ENCODE results near the gene FAHD1. TPM values are rescaled to one million over a fixed set of nuclear protein-coding genes. Genes with fewer than 3 reads are reported as not detected.

Gene FAHD1
- total and polyA plus RNA-seq, 9 of the 15 experiments (the other 6 are each of a cell fraction or from before 2014, with no cell fraction given): 2.2 to 20.9 (median 10.7) TPM

DNA sequence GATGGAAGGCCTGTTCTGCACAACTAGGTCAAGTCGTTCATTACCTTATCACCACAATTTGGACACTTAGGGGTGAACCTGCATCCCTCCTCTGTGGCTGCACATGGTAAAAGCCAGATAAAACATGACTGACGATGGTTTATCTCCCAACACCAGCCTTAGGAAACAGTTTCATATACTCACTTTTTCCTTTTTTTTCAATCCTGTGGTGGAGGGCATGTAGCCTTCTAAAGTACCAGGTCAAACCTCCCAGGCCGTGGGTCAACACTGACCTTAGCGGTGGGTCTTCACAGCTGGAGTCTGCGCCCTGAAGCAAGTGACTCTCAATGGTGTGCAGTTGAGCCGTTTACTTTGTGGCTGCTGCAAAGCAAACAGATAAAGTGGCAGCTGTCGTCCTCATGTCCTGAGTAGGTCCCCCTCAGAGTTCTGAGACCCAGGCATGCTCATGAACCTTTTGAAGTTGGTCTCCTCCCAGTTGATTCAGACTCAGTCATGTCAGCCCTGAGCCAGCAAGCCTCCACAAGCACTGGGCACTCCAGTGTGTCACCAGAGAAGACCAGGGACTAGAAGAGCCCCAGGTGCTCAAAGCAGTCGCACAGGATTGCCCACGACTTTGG lies 5.9 kb downstream of the FAHD1 start (continued):
- TF ChIP-seq, protein P1, sequence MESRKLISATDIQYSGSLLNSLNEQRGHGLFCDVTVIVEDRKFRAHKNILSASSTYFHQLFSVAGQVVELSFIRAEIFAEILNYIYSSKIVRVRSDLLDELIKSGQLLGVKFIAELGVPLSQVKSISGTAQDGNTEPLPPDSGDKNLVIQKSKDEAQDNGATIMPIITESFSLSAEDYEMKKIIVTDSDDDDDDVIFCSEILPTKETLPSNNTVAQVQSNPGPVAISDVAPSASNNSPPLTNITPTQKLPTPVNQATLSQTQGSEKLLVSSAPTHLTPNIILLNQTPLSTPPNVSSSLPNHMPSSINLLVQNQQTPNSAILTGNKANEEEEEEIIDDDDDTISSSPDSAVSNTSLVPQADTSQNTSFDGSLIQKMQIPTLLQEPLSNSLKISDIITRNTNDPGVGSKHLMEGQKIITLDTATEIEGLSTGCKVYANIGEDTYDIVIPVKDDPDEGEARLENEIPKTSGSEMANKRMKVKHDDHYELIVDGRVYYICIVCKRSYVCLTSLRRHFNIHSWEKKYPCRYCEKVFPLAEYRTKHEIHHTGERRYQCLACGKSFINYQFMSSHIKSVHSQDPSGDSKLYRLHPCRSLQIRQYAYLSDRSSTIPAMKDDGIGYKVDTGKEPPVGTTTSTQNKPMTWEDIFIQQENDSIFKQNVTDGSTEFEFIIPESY (CRISPR knock-in tag; IDR thresholded peaks at IDR 0.05): no peak
- TF ChIP-seq NRF1 (conservative IDR thresholded peaks at IDR 0.05 in 1 of 2, IDR thresholded peaks at IDR 0.05 in 1 of 2) (peak; percentile 89 to 91), NFRKB (IDR thresholded peaks at IDR 0.05; ENCODE audit: low read depth) (no peak), ZFP30 (CRISPR knock-in tag; IDR thresholded peaks at IDR 0.05; ENCODE audit: borderline replicate concordance) (no peak), CREB3 (tag; conservative IDR thresholded peaks at IDR 0.05; ENCODE audit: low read depth) (peak; percentile 64; the same call in 1 of the 2 replicates), LEF1 (IDR thresholded peaks at IDR 0.05) (peak; percentile 91), FOXP1 (CRISPR knock-in tag; IDR thresholded peaks at IDR 0.05) (peak; percentile 37; the same call in 1 of the 2 replicates), ZNF586 (CRISPR knock-in tag; conservative IDR thresholded peaks at IDR 0.05) (no peak), FOXJ3 (CRISPR knock-in tag; IDR thresholded peaks at IDR 0.05) (no peak), GABPA (tag; conservative IDR thresholded peaks at IDR 0.05; ENCODE audit: low read depth) (no peak; the same call in 1 of the 2 replicates), SAFB (IDR thresholded peaks at IDR 0.05; ENCODE audit: borderline replicate concordance, low read depth, low read length) (no peak), CREBBP (IDR thresholded peaks at IDR 0.05; ENCODE audit: low read depth, low read length) (no peak), ELK3 (CRISPR knock-in tag; IDR thresholded peaks at IDR 0.05) (no peak), ATF2 (CRISPR knock-in tag; IDR thresholded peaks at IDR 0.05) (no peak), ZC3H11A (IDR thresholded peaks at IDR 0.05; ENCODE audit: low read depth, low read length) (no peak), POLR3A (IDR thresholded peaks at IDR 0.05; ENCODE audit: borderline replicate concordance, extremely low read depth, insufficient read depth, insufficient read length) (no peak), ZZZ3 (IDR thresholded peaks at IDR 0.05) (no peak), ZNF589 (CRISPR knock-in tag; IDR thresholded peaks at IDR 0.05; ENCODE audit: low read depth) (peak; percentile 74; the same call in 1 of the 2 replicates), ZNF24 (IDR thresholded peaks at IDR 0.05) (peak; percentile 43; the same call in 1 of the 2 replicates), SMARCB1 (IDR thresholded peaks at IDR 0.05; ENCODE audit: insufficient read length, low read depth) (no peak), BHLHE40 (IDR thresholded peaks at IDR 0.05; ENCODE audit: low read length) (peak; percentile 77; the same call in 1 of the 2 replicates)
- TF ChIP-seq, protein P2, sequence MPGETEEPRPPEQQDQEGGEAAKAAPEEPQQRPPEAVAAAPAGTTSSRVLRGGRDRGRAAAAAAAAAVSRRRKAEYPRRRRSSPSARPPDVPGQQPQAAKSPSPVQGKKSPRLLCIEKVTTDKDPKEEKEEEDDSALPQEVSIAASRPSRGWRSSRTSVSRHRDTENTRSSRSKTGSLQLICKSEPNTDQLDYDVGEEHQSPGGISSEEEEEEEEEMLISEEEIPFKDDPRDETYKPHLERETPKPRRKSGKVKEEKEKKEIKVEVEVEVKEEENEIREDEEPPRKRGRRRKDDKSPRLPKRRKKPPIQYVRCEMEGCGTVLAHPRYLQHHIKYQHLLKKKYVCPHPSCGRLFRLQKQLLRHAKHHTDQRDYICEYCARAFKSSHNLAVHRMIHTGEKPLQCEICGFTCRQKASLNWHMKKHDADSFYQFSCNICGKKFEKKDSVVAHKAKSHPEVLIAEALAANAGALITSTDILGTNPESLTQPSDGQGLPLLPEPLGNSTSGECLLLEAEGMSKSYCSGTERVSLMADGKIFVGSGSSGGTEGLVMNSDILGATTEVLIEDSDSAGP (CRISPR knock-in tag; IDR thresholded peaks at IDR 0.05): no peak

Measured in K562 (cell line).